Endothelial cell of umbilical vein (primary cell): ENCODE data around the gene TNIP1.

Experiments used
- EZH2 ChIP-seq: IDR thresholded peaks from 2 replicates; pipeline ENCODE4 v1.6.1; 2012; ENCODE audit warnings: borderline replicate concordance, low read depth, mild to moderate bottlenecking, moderate library complexity, low read length, inconsistent platforms; ENCODE audit not compliant: severe bottlenecking
- MYC ChIP-seq: IDR thresholded peaks from one replicate; pipeline ENCODE4 v1.6.1; 2011; ENCODE audit warnings: mild to moderate bottlenecking, low read depth, low read length
- POLR2AphosphoS5 ChIP-seq: IDR thresholded peaks from 2 replicates; pipeline ENCODE4 v1.6.1; 2012; ENCODE audit warnings: low read depth, mild to moderate bottlenecking, control low read depth, low read length, moderate library complexity; ENCODE audit not compliant: insufficient read depth
- TF ChIP-seq, protein P1 (sequence below), 2 donors: IDR thresholded peaks; 1 replicate in 1 of 2; 2 replicates in 1 of 2; pipeline ENCODE4 v1.5.1; 2011; ENCODE audit warnings: low read length in 2 of 2, mild to moderate bottlenecking in 2 of 2, moderate library complexity in 2 of 2, control low read depth in 1 of 2, inconsistent platforms in 1 of 2, low read depth in 1 of 2; ENCODE audit not compliant: insufficient read depth in 1 of 2; ENCODE audit errors: extremely low read depth in 1 of 2

DNA sequence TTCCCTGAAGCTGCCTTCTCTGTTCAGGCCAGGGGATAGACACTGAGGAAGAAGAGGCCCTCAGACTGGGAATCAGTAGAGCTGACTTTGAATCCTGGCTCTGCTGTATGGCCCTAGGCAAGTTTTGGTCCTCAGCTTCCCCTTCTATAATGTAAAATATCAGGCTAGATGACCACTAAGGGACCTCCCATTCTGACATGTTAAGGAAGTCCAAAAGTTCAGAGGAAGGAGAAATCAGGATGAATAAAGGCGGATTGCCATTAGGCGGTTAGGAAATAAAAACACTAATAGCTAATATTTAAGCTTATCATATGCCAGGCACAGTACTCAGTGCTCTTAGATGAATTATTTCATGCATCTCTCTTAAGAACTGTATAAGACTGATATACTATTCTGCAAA, 8.9 kb upstream of the TNIP1 start:
- no peak for TF ChIP-seq MYC
- TF ChIP-seq, protein P1, sequence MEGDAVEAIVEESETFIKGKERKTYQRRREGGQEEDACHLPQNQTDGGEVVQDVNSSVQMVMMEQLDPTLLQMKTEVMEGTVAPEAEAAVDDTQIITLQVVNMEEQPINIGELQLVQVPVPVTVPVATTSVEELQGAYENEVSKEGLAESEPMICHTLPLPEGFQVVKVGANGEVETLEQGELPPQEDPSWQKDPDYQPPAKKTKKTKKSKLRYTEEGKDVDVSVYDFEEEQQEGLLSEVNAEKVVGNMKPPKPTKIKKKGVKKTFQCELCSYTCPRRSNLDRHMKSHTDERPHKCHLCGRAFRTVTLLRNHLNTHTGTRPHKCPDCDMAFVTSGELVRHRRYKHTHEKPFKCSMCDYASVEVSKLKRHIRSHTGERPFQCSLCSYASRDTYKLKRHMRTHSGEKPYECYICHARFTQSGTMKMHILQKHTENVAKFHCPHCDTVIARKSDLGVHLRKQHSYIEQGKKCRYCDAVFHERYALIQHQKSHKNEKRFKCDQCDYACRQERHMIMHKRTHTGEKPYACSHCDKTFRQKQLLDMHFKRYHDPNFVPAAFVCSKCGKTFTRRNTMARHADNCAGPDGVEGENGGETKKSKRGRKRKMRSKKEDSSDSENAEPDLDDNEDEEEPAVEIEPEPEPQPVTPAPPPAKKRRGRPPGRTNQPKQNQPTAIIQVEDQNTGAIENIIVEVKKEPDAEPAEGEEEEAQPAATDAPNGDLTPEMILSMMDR (IDR thresholded peaks at IDR 0.05; ENCODE audit: extremely low read depth in 1 of 2, insufficient read depth in 1 of 2, low read depth in 1 of 2, low read length in 2 of 2), result no peak
- TF ChIP-seq POLR2AphosphoS5, result no peak
- TF ChIP-seq EZH2, result no peak
